ENCODE data around the gene INPP5A. TPM values are rescaled to one million over a fixed set of nuclear protein-coding genes. Genes with fewer than 3 reads are reported as not detected.

Gene INPP5A
- total and polyA plus RNA-seq, 2 experiments from 2014 or later: 41.2 to 53.6 TPM

DNA sequence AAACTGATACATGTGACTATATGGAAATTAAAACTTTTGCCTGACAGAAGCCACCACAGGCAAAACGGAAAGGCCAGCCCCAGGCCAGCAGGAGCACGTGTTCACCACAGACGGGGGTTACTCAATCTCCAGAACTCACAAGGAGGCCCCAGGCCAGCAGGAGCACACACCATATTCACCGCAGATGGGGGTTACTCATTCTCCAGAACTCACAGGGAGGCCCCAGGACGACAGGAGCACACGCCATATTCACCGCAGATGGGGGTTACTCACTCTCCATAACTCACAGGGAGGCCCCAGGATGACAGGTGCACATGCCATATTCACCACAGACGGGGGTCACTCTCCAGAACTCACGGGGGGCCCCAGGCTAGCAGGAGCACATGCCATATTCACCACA lies 186.9 kb downstream of the INPP5A start:
- Histone ChIP-seq H3K4me2 (no peak overlapping the region), H3K27me3 (no peaks in the 10 kb centered on the region), H2AFZ (no peak overlapping the region), H3K9me2 (replicated peaks; ENCODE audit: insufficient read depth) (no peaks in the 10 kb centered on the region), H3K4me1 (ENCODE audit: insufficient read depth) (peaks cover 2% of the 10 kb centered on the region), H3K27ac (no peak overlapping the region), H3K79me2 (no peaks in the 10 kb centered on the region), H3K4me3 (no peak overlapping the region), H4K20me1 (ENCODE audit: insufficient read depth, poor library complexity, severe bottlenecking) (no peaks in the 10 kb centered on the region), H3K36me3 (replicated peaks; ENCODE audit: insufficient read depth, low read depth) (no peaks in the 10 kb centered on the region), H3K9me3 (ENCODE audit: low read depth) (no peaks in the 10 kb centered on the region)
- no peak for DNase-seq (ENCODE audit: low spot score)
- no peak for TF ChIP-seq EZH2 (IDR thresholded peaks at IDR 0.05; ENCODE audit: borderline replicate concordance)
- no peak for TF ChIP-seq EZH2phosphoT487 (IDR thresholded peaks at IDR 0.05; ENCODE audit: low read depth, severe bottlenecking, unreplicated experiment)
- TF ChIP-seq CTCF (IDR thresholded peaks at IDR 0.05; ENCODE audit: poor library complexity): no peak
- 85% methylated on average over 8 of the region's 9 CpGs for WGBS (ENCODE audit: low lambda C conversion rate, missing lambda C conversion rate)

DNA sequence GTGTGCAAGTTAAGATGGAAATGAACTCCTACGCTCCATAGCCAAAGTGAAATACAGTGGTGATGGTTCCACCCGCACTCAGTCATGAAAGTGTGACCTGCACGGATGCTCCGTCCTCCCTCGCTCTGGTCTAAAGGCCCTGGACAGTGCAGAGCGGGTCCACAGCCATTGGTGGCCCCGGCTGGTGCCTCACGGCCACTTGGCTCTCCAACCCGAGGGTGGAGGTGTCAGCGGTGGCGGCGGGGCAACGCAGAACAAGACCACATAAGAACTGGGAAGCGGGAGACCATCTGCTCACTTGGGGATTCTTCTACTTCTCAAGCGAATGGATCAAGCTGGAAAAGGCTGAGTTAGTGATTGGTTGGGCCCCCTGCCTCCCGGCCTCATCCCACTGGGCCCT lies 187.6 kb downstream of the INPP5A start:
- Histone ChIP-seq H3K9me2 (replicated peaks; ENCODE audit: insufficient read depth) (no peaks in the 10 kb centered on the region), H3K9me3 (ENCODE audit: low read depth) (no peaks in the 10 kb centered on the region), H3K36me3 (replicated peaks; ENCODE audit: insufficient read depth, low read depth) (no peaks in the 10 kb centered on the region), H4K20me1 (ENCODE audit: insufficient read depth, poor library complexity, severe bottlenecking) (no peaks in the 10 kb centered on the region), H3K4me3 (no peak overlapping the region), H3K79me2 (no peaks in the 10 kb centered on the region), H3K4me1 (ENCODE audit: insufficient read depth) (peaks cover 2% of the 10 kb centered on the region), H3K27me3 (no peaks in the 10 kb centered on the region), H2AFZ (no peak overlapping the region), H3K27ac (no peak overlapping the region), H3K4me2 (no peak overlapping the region)
- WGBS (ENCODE audit: low lambda C conversion rate, missing lambda C conversion rate): 94% methylated on average over 16 of the region's 16 CpGs
- TF ChIP-seq CTCF (IDR thresholded peaks at IDR 0.05; ENCODE audit: poor library complexity): no peak
- TF ChIP-seq EZH2phosphoT487 (IDR thresholded peaks at IDR 0.05; ENCODE audit: low read depth, severe bottlenecking, unreplicated experiment): no peak
- TF ChIP-seq EZH2 (IDR thresholded peaks at IDR 0.05; ENCODE audit: borderline replicate concordance): no peak
- no peak for DNase-seq (ENCODE audit: low spot score)

- Histone ChIP-seq H3K36me3 (replicated peaks; ENCODE audit: insufficient read depth, low read depth) (no peaks in the 10 kb centered on the region), H3K79me2 (no peaks in the 10 kb centered on the region)
Measured at GRCh38 chr10:132726194-132726593, 188.6 kb downstream of the INPP5A start.

More at GRCh38 chr10:132726194-132726593, 188.6 kb downstream of the INPP5A start:
- Histone ChIP-seq H3K4me3 (no peak overlapping the region), H4K20me1 (ENCODE audit: insufficient read depth, poor library complexity, severe bottlenecking) (no peaks in the 10 kb centered on the region), H2AFZ (no peak overlapping the region), H3K4me1 (ENCODE audit: insufficient read depth) (peaks cover 2% of the 10 kb centered on the region), H3K27ac (no peak overlapping the region), H3K4me2 (no peak overlapping the region), H3K9me3 (ENCODE audit: low read depth) (no peaks in the 10 kb centered on the region), H3K9me2 (replicated peaks; ENCODE audit: insufficient read depth) (no peaks in the 10 kb centered on the region), H3K27me3 (no peaks in the 10 kb centered on the region)
- DNase-seq (ENCODE audit: low spot score): no peak
- WGBS (ENCODE audit: low lambda C conversion rate, missing lambda C conversion rate): 94% methylated on average over 20 of the region's 21 CpGs
- no peak for TF ChIP-seq EZH2 (IDR thresholded peaks at IDR 0.05; ENCODE audit: borderline replicate concordance)
- no peak for TF ChIP-seq EZH2phosphoT487 (IDR thresholded peaks at IDR 0.05; ENCODE audit: low read depth, severe bottlenecking, unreplicated experiment)
- TF ChIP-seq CTCF (IDR thresholded peaks at IDR 0.05; ENCODE audit: poor library complexity): no peak
